ENCODE data around the gene SCEL.
A peak's percentile ranks its signal among the peaks of the same experiment; 100 is the strongest.

Gene SCEL

GRCh38 chr13:77536358-77536757 lies 852 bp downstream of the SCEL start:
- peak; percentile 45 for DNase-seq (ENCODE audit: low read depth)
- TF ChIP-seq, protein P1, sequence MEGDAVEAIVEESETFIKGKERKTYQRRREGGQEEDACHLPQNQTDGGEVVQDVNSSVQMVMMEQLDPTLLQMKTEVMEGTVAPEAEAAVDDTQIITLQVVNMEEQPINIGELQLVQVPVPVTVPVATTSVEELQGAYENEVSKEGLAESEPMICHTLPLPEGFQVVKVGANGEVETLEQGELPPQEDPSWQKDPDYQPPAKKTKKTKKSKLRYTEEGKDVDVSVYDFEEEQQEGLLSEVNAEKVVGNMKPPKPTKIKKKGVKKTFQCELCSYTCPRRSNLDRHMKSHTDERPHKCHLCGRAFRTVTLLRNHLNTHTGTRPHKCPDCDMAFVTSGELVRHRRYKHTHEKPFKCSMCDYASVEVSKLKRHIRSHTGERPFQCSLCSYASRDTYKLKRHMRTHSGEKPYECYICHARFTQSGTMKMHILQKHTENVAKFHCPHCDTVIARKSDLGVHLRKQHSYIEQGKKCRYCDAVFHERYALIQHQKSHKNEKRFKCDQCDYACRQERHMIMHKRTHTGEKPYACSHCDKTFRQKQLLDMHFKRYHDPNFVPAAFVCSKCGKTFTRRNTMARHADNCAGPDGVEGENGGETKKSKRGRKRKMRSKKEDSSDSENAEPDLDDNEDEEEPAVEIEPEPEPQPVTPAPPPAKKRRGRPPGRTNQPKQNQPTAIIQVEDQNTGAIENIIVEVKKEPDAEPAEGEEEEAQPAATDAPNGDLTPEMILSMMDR (IDR thresholded peaks at IDR 0.05; ENCODE audit: insufficient read depth, low read depth, low read length, missing control alignments): no peak

DNA sequence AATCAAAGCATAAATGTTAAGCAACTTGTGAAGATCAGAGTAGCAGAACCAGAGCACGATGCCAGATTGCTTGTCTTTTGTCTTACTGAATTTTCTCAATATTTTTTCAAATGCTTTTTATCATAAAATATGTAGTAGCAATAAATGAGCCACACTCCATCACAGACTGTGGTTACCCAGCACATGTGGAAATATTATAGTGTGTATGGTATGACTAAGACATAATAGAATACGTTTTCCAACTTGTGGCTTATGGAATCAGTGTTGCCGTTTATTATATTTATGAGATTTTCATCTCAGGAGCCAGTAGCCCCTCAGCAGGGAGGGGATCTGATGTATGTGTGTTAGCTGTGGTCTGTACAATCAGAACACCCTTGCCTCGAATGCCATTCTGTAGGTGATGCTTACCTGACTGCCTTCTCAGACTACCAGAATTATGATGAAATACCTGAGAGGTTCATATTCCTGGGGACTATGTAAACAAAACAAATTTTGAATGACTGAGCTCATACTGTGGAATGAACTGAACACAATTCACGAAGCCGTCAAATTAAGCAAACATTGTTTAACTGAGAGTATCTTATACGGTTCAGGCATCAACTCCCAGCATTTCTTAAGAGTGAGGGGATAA lies 1.9 kb downstream of the SCEL start:
- TF ChIP-seq, protein P1 (IDR thresholded peaks at IDR 0.05; ENCODE audit: insufficient read depth, low read depth, low read length, missing control alignments): no peak
- H3K4me3 ChIP-seq (ENCODE audit: low read length): peak overlapping the region; percentile 50
- DNase-seq (ENCODE audit: low read depth): peak; percentile 83

More at GRCh38 chr13:77536358-77536757, 852 bp downstream of the SCEL start:
- peak overlapping the region; percentile 50 for H3K4me3 ChIP-seq (ENCODE audit: low read length)

- TF ChIP-seq, protein P1 (IDR thresholded peaks at IDR 0.05; ENCODE audit: insufficient read depth, low read depth, low read length, missing control alignments): no peak
- no peak overlapping the region for H3K4me3 ChIP-seq (ENCODE audit: low read length)
- DNase-seq (ENCODE audit: low read depth): peak; percentile 62
Observed at GRCh38 chr13:77543711-77544110, 8.2 kb downstream of the SCEL start.

DNA sequence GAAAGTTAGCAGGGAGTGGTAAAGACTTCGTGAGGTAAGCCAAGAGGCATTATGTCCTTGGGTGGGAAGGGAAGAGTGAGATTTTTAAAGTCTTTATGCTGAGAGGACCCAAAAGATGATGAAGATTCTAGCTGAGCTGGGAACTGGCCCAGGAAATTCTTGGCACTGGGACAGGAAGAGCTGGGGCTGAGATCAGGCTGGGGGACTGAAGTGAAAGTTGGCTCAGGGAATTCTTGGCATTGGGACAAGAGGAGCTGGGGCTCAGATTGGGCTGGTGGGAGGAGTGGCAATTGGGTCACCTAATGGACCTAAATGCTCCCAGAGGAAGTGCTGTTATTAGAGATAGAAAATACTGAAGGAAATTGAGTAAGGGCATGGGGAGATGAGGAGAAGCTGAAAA lies 8.8 kb downstream of the SCEL start:
- TF ChIP-seq, protein P1 (IDR thresholded peaks at IDR 0.05; ENCODE audit: insufficient read depth, low read depth, low read length, missing control alignments): no peak
- peak; percentile 36 for DNase-seq (ENCODE audit: low read depth)
- H3K4me3 ChIP-seq (ENCODE audit: low read length): no peak overlapping the region

DNA sequence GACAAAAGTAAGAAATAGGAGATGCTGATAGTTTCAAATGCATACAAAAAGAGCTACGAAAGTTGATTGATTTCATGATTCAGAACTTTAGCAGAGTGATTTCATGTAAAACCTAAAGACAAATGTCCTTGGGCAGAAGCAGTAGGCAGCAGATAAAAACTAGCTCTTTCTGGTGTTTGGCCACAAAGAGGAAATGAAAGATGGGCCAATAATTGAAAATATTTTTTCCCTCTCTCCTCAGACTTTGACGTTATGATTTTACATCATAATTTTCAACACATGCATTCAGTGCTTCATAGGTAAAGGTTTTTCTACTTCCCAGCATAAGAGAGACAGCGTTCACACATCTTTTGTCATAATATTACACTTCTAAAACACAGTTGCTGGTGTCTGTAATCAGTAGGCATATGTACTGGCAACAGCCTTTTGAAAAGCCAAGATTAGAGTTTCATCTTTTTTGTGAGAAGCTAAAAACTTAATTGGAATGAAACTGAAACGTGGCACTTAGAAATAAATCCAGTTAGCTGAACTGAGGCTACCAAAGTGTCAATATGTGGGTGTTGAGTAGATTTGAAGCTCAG lies 9.3 kb downstream of the SCEL start:
- DNase-seq (ENCODE audit: low read depth): no peak

GRCh38 chr13:77545626-77546412 lies 10.3 kb downstream of the SCEL start:
- H3K4me3 ChIP-seq (ENCODE audit: low read length): no peak overlapping the region
- TF ChIP-seq, protein P1 (IDR thresholded peaks at IDR 0.05; ENCODE audit: insufficient read depth, low read depth, low read length, missing control alignments): no peak
- no peak for DNase-seq (ENCODE audit: low read depth)

More for the DNA sequence above, 9.3 kb downstream of the SCEL start:
- TF ChIP-seq, protein P1 (IDR thresholded peaks at IDR 0.05; ENCODE audit: insufficient read depth, low read depth, low read length, missing control alignments): no peak
- H3K4me3 ChIP-seq (ENCODE audit: low read length): no peak overlapping the region
